Adrenal gland (tissue), 12 donors: Measurements from ENCODE around the gene GTF2H2C. TPM values are rescaled to one million over a fixed set of nuclear protein-coding genes. Genes with fewer than 3 reads are reported as not detected.
"Not testable (repeated sequence)": the region's sequence is repeated elsewhere in the genome, so short reads cannot be mapped to it uniquely, and the experiment has no call there.

Source experiments
- DNase-seq, 7 donors: peaks; one replicate each; pipeline ENCODE4 v3.0.0-alpha.2; 2019 to 2020
- H3K27ac ChIP-seq, 5 donors: fragments of 200-600 bp; sonication (generic) in 4 of 5; 1 replicate in 3 of 5; 2 replicates in 2 of 5; pipeline versions ENCODE4 v1.5.1 to v1.8.0; 2016 to 2020; ENCODE audit warnings: mild to moderate bottlenecking in 1 of 5
- H3K27me3 ChIP-seq: fragments of 200-600 bp; 2 replicates; pipeline ENCODE4 v1.8.0; 2021
- H3K36me3 ChIP-seq, 2 donors: fragments of 200-600 bp; replicated peaks in 1 of 2; 1 replicate in 1 of 2; 2 replicates in 1 of 2; pipeline versions ENCODE4 v1.5.1 to v1.8.0; 2018 to 2022
- H3K4me1 ChIP-seq, 2 donors: fragments of 200-600 bp; replicated peaks in 1 of 2; 1 replicate in 1 of 2; 2 replicates in 1 of 2; pipeline versions ENCODE4 v1.5.1 to v1.8.0; 2018 to 2021
- H3K4me3 ChIP-seq, 4 donors: fragments of 200-600 bp; sonication (generic) in 3 of 4; one replicate each; pipeline ENCODE4 v1.5.1; 2016 to 2018
- H3K9me3 ChIP-seq, 3 donors: fragments of 200-600 bp; sonication (generic) in 1 of 3; replicated peaks in 1 of 3; 1 replicate in 2 of 3; 2 replicates in 1 of 3; pipeline versions ENCODE4 v1.5.1 to v1.8.0; 2016 to 2021
- CTCF ChIP-seq, 6 experiments: fragments of 450-650 bp in 4 of 6; fragments of 200-600 bp in 2 of 6; sonication (generic) in 1 of 6; IDR thresholded peaks; 1 replicate in 5 of 6; 2 replicates in 1 of 6; pipeline versions ENCODE4 v1.5.1 to v1.8.0; 2016 to 2021; ENCODE audit warnings: antibody characterized with exemption in 6 of 6, mild to moderate bottlenecking in 2 of 6, moderate library complexity in 1 of 6
- POLR2A ChIP-seq, 2 donors: fragments of 450-650 bp; IDR thresholded peaks; one replicate each; pipeline ENCODE4 v1.6.1; 2017; ENCODE audit warnings: antibody characterized with exemption in 2 of 2, mild to moderate bottlenecking in 2 of 2, moderate library complexity in 1 of 2
- WGBS, 4 donors: extraction: QIAGEN DNeasy Blood & Tissue Kit in 2 of 4; methylation state at CpG; one replicate each; pipeline versions ENCODE4 v1.1.5 to v1.1.7; 2013 to 2017; 5-methylcytosine and 5-hydroxymethylcytosine counted together
- intact Hi-C, 2 donors: fragments of 100-400 bp; cut with DNase I; formaldehyde crosslinking; loops; one replicate each; pipeline versions ENCODE4 v1.14.1 to v1.15.0; 2022 to 2023
- polyA plus RNA-seq, 3 donors: library from polyadenylated mRNA; stranded (reverse); fragments of 200-250 nt in 2 of 3; fragments of 350-450 nt in 1 of 3; fragmentation: Illumina TruSeq in 1 of 3; extraction: RNeasy Lipid Tissue Mini Kit (QIAGEN cat#74804) in 1 of 3; gene quantifications; one replicate each; pipeline ENCODE4 v1.2.3, GENCODE V29; 2013 to 2014
- total RNA-seq, 9 donors: library from RNA; depleted of rRNA in 4 of 9; stranded (reverse); fragments of >200 nt in 4 of 9; fragments of 120-200 nt in 1 of 9; fragmentation: NEBNext Ultra II Directional in 1 of 9; extraction: Animal tissue kit (Norgen Biotek cat#: 25700) in 1 of 9; gene quantifications; one replicate each; pipeline versions ENCODE4 v1.1.0 to v1.2.4, GENCODE V29; 2013 to 2023
- donor health status: healthy with polysubstance abuse.
- donor health status: Bipolar disorder and iron deficiency.
- donor health status: DM: yes; HTN: yes; CAD: no.
- donor health status: DM: no; HTN: no; CAD: no.
- donor health status: DM: no; HTN: no; CAD: no.
- donor health status: DM: yes; HTN: yes; CAD: no.

GTF2H2C gene
- total and polyA plus RNA-seq, 12 donors, result 7.8 to 38.2 (median 16.7) TPM

- H3K4me3 ChIP-seq, result no peak overlapping the region
- intact Hi-C loops, result no loop called here
- DNase-seq, result no peak
- 69 to 78% (median 72%) methylated on average over 7 of the region's 7 CpGs for WGBS, 4 donors
- TF ChIP-seq POLR2A (IDR thresholded peaks at IDR 0.05), result no peak
- H3K9me3 ChIP-seq, result no peaks in the 10 kb centered on the region
- H3K4me1 ChIP-seq, result no peaks in the 10 kb centered on the region
- H3K36me3 ChIP-seq, result no peaks in the 10 kb centered on the region
- no peaks in the 10 kb centered on the region for H3K27me3 ChIP-seq
- no peak overlapping the region for H3K27ac ChIP-seq
Measured at GRCh38 chr5:69530561-69531405, 29.2 kb upstream of the GTF2H2C start.

GRCh38 chr5:69531406-69531801 is 28.6 kb upstream of the GTF2H2C start:
- intact Hi-C loops, result no loop called here
- no peak overlapping the region for H3K27ac ChIP-seq
- no peak overlapping the region for H3K4me3 ChIP-seq
- H3K27me3 ChIP-seq, result no peaks in the 10 kb centered on the region
- no peaks in the 10 kb centered on the region for H3K9me3 ChIP-seq
- TF ChIP-seq POLR2A (IDR thresholded peaks at IDR 0.05), result no peak
- no peak for TF ChIP-seq CTCF (IDR thresholded peaks at IDR 0.05)
- DNase-seq, result no peak
- H3K36me3 ChIP-seq, result no peaks in the 10 kb centered on the region
- 43 to 57% (median 46%) methylated on average over 3 of the region's 3 CpGs for WGBS, 4 donors
- no peaks in the 10 kb centered on the region for H3K4me1 ChIP-seq

GRCh38 chr5:69537911-69538310 is 22.1 kb upstream of the GTF2H2C start:
- intact Hi-C loops, H3K4me1 ChIP-seq: not testable (repeated sequence)
- 69 to 92% (median 77%) methylated on average over 2 to 3 of the region's 3 CpGs for WGBS, 4 donors

GRCh38 chr5:69538735-69539134 is 21.3 kb upstream of the GTF2H2C start:
- H3K27ac ChIP-seq, H3K4me1 ChIP-seq, H3K27me3 ChIP-seq, H3K9me3 ChIP-seq, DNase-seq, H3K4me3 ChIP-seq, intact Hi-C loops, H3K36me3 ChIP-seq: not testable (repeated sequence)
- 41 to 90% (median 73%) methylated on average over 1 to 2 of the region's 2 CpGs for WGBS, 4 donors

More at GRCh38 chr5:69537911-69538310, 22.1 kb upstream of the GTF2H2C start:
- DNase-seq, H3K4me3 ChIP-seq, H3K36me3 ChIP-seq, H3K9me3 ChIP-seq, H3K27ac ChIP-seq, H3K27me3 ChIP-seq: not testable (repeated sequence)

- intact Hi-C loops, H3K27me3 ChIP-seq, H3K9me3 ChIP-seq, H3K4me3 ChIP-seq, H3K27ac ChIP-seq, DNase-seq, H3K36me3 ChIP-seq, H3K4me1 ChIP-seq: not testable (repeated sequence)
- no CpG with 5 or more reads among the region's 1 CpG for WGBS, 4 donors
Measured at GRCh38 chr5:69541347-69541746, 18.6 kb upstream of the GTF2H2C start.

GRCh38 chr5:69542838-69543618 is 17.0 kb upstream of the GTF2H2C start:
- intact Hi-C loops, DNase-seq, H3K4me3 ChIP-seq, H3K4me1 ChIP-seq, H3K27ac ChIP-seq, H3K36me3 ChIP-seq, H3K27me3 ChIP-seq, H3K9me3 ChIP-seq: not testable (repeated sequence)
- WGBS, 4 donors, result no CpG with 5 or more reads among the region's 3 CpGs

- intact Hi-C loops, H3K4me3 ChIP-seq, H3K9me3 ChIP-seq, H3K4me1 ChIP-seq, H3K36me3 ChIP-seq, H3K27me3 ChIP-seq, H3K27ac ChIP-seq, DNase-seq: not testable (repeated sequence)
- WGBS, 4 donors, result no CpG with 5 or more reads among the region's 7 CpGs
Measured at GRCh38 chr5:69544602-69545001, 15.4 kb upstream of the GTF2H2C start.

- peak overlapping the region in 1 of 4 donors; percentile 44 for H3K4me3 ChIP-seq
- H3K27ac ChIP-seq, H3K36me3 ChIP-seq, intact Hi-C loops, H3K4me1 ChIP-seq, H3K27me3 ChIP-seq, H3K9me3 ChIP-seq: not testable (repeated sequence)
- peak in 2 of 7 donors; percentile 7 to 13 for DNase-seq
- 43 to 60% (median 46%) methylated on average over 18 to 23 of the region's 31 CpGs for WGBS, 4 donors
Measured at GRCh38 chr5:69560587-69561431, 818 bp downstream of the GTF2H2C start.

GRCh38 chr5:69566172-69566571 is 6.2 kb downstream of the GTF2H2C start:
- H3K27ac ChIP-seq, H3K4me1 ChIP-seq, H3K36me3 ChIP-seq, DNase-seq, H3K9me3 ChIP-seq, H3K4me3 ChIP-seq, H3K27me3 ChIP-seq, intact Hi-C loops: not testable (repeated sequence)
- WGBS, 4 donors, result 87 to 94% (median 93%) methylated on average over 2 of the region's 2 CpGs
